Measurements from ENCODE around the gene IQCH. TPM values are rescaled to one million over a fixed set of nuclear protein-coding genes. Genes with fewer than 3 reads are reported as not detected.

Gene IQCH
- total and polyA plus RNA-seq, 2 experiments from 2014 or later: 2.1 to 4.1 TPM

DNA sequence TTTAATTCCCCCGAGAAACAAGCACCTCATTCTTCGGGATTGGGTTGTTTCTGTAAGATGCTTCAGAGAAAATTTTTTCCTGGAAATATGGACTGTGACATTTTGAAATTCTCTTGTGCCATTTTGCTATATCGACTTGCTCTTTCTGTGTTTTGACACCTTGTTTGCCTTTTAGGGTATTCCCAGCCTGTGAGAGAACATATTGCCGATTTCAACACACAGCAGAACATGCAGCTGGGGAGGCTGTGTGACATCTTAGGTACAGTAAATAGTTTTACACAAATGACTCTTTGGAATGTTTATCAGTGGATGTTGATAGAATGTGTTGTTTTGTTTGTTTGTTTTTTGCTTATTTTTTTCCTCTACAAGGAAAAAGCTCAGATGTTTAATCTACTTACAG lies 130.2 kb downstream of the IQCH start:
- WGBS, 2 experiments (ENCODE audit: low coverage in 1 of 2, low lambda C conversion rate in 2 of 2, missing lambda C conversion rate in 2 of 2): 81 to 88% methylated on average over 4 of the region's 4 CpGs
- no peak overlapping the region for H3K9ac ChIP-seq
- no peaks in the 10 kb centered on the region for H3F3A ChIP-seq (ENCODE audit: insufficient read depth)
- H4K20me1 ChIP-seq (ENCODE audit: insufficient read depth): no peaks in the 10 kb centered on the region
- no peak overlapping the region for H3K4me3 ChIP-seq
- H3K9me2 ChIP-seq (ENCODE audit: insufficient read depth): no peaks in the 10 kb centered on the region
- DNase-seq: no peak
- H3K79me2 ChIP-seq (ENCODE audit: insufficient read depth): no peaks in the 10 kb centered on the region
- in situ Hi-C loops (cut with MboI): no loop called here
- H2AFZ ChIP-seq: no peak overlapping the region
- no peaks in the 10 kb centered on the region for H3K9me3 ChIP-seq (ENCODE audit: low read depth)
- H3K4me1 ChIP-seq (ENCODE audit: insufficient read depth): no peaks in the 10 kb centered on the region
- H3K36me3 ChIP-seq (ENCODE audit: low read depth): no peaks in the 10 kb centered on the region
- no peak for TF ChIP-seq EZH2phosphoT487 (IDR thresholded peaks at IDR 0.05; ENCODE audit: insufficient read depth, low read depth)
- TF ChIP-seq EZH2 (IDR thresholded peaks at IDR 0.05; ENCODE audit: insufficient read depth, poor library complexity, severe bottlenecking): no peak
- no peak overlapping the region for H3K4me2 ChIP-seq (ENCODE audit: unreplicated experiment)
- no peaks in the 10 kb centered on the region for H3K27me3 ChIP-seq (replicated peaks; ENCODE audit: insufficient read depth)
- H3K27ac ChIP-seq: no peak overlapping the region

DNA sequence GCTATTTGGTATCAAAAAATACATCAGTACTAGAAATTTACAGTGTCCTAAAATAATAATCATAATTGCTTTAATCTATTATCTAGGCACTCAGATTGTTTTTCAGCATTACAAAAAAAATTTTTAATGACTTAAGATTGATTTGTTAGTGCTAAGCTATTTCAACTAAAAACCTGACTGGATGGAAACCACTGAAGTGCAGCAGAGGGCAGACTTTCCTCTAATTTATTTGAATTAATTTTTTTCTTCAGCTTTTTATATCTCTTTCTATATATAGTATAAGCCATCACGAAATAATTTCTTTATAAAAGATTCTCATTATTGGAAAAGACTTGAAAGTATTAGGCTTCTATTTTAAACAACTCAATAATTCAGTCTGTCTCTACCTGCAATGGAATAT lies 131.4 kb downstream of the IQCH start:
- no peak overlapping the region for H3K4me2 ChIP-seq (ENCODE audit: unreplicated experiment)
- DNase-seq: peak; percentile 2
- H3K79me2 ChIP-seq (ENCODE audit: insufficient read depth): no peaks in the 10 kb centered on the region
- no peaks in the 10 kb centered on the region for H3K9me3 ChIP-seq (ENCODE audit: low read depth)
- no peak overlapping the region for H3K4me3 ChIP-seq
- no peaks in the 10 kb centered on the region for H4K20me1 ChIP-seq (ENCODE audit: insufficient read depth)
- H3K36me3 ChIP-seq (ENCODE audit: low read depth): no peaks in the 10 kb centered on the region
- TF ChIP-seq EZH2 (IDR thresholded peaks at IDR 0.05; ENCODE audit: insufficient read depth, poor library complexity, severe bottlenecking): no peak
- no peak for TF ChIP-seq EZH2phosphoT487 (IDR thresholded peaks at IDR 0.05; ENCODE audit: insufficient read depth, low read depth)
- H2AFZ ChIP-seq: no peak overlapping the region
- H3K27ac ChIP-seq: no peak overlapping the region
- in situ Hi-C loops (cut with MboI): no loop called here
- H3K9me2 ChIP-seq (ENCODE audit: insufficient read depth): no peaks in the 10 kb centered on the region
- WGBS, 2 experiments (ENCODE audit: low coverage in 1 of 2, low lambda C conversion rate in 2 of 2, missing lambda C conversion rate in 2 of 2): 11 to 14% methylated on average over 1 of the region's 1 CpG
- H3K9ac ChIP-seq: no peak overlapping the region
- no peaks in the 10 kb centered on the region for H3F3A ChIP-seq (ENCODE audit: insufficient read depth)
- H3K4me1 ChIP-seq (ENCODE audit: insufficient read depth): no peaks in the 10 kb centered on the region
- no peaks in the 10 kb centered on the region for H3K27me3 ChIP-seq (replicated peaks; ENCODE audit: insufficient read depth)

DNA sequence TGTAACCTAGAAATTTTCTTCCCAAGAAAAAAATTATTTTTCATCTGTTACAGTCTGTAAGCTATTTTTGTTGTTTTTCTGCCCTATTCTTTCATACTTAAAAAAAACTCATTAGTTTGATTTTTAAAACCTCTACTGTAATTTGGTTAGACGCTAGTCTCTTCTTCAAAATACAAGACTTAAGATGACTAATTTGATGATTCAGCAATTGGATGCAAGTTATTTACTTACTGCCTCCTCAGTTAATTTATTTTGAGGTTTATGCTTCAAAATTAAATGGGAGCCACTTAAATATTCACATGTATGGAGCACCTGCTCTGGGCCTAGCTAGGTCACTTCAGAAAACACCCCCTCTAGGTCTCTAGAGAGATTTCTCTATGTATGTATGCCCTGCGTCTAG lies 132.4 kb downstream of the IQCH start:
- H3K27me3 ChIP-seq (replicated peaks; ENCODE audit: insufficient read depth): no peaks in the 10 kb centered on the region
- no peaks in the 10 kb centered on the region for H4K20me1 ChIP-seq (ENCODE audit: insufficient read depth)
- peak; percentile 12 for DNase-seq
- WGBS, 2 experiments (ENCODE audit: low coverage in 1 of 2, low lambda C conversion rate in 2 of 2, missing lambda C conversion rate in 2 of 2): 96 to 98% methylated on average over 2 of the region's 2 CpGs
- no peaks in the 10 kb centered on the region for H3F3A ChIP-seq (ENCODE audit: insufficient read depth)
- no peaks in the 10 kb centered on the region for H3K9me2 ChIP-seq (ENCODE audit: insufficient read depth)
- in situ Hi-C loops (cut with MboI): no loop called here
- TF ChIP-seq EZH2phosphoT487 (IDR thresholded peaks at IDR 0.05; ENCODE audit: insufficient read depth, low read depth): no peak
- TF ChIP-seq EZH2 (IDR thresholded peaks at IDR 0.05; ENCODE audit: insufficient read depth, poor library complexity, severe bottlenecking): no peak
- H3K27ac ChIP-seq: no peak overlapping the region
- no peak overlapping the region for H3K9ac ChIP-seq
- H3K4me2 ChIP-seq (ENCODE audit: unreplicated experiment): no peak overlapping the region
- H3K9me3 ChIP-seq (ENCODE audit: low read depth): no peaks in the 10 kb centered on the region
- H3K79me2 ChIP-seq (ENCODE audit: insufficient read depth): no peaks in the 10 kb centered on the region
- no peaks in the 10 kb centered on the region for H3K36me3 ChIP-seq (ENCODE audit: low read depth)
- no peak overlapping the region for H2AFZ ChIP-seq
- no peak overlapping the region for H3K4me3 ChIP-seq
- H3K4me1 ChIP-seq (ENCODE audit: insufficient read depth): no peaks in the 10 kb centered on the region

DNA sequence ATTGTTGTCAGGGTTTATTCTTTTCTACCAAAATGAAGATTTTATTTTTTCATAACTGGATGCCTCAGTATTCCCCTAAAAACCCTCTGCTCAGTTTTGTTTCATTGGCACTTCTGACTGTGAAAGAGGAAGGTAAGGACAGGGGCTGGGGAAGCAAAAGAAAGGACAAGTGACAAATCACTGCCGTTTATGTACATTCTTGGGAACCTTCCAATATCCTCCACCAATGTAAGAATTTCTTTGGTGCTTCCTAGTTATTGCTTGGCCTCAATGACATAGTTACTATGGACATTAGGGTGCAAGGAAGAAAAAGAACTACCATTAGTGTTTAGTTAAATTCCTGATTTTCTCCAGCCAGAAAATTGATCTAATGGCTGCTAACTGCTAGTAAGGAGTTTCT lies 135.4 kb downstream of the IQCH start:
- WGBS, 2 experiments (ENCODE audit: low coverage in 1 of 2, low lambda C conversion rate in 2 of 2, missing lambda C conversion rate in 2 of 2): 82 to 94% methylated on average over 1 of the region's 1 CpG
- H3K79me2 ChIP-seq (ENCODE audit: insufficient read depth): no peaks in the 10 kb centered on the region
- no peaks in the 10 kb centered on the region for H4K20me1 ChIP-seq (ENCODE audit: insufficient read depth)
- H3K27ac ChIP-seq: no peak overlapping the region
- no peaks in the 10 kb centered on the region for H3K9me2 ChIP-seq (ENCODE audit: insufficient read depth)
- in situ Hi-C loops (cut with MboI): no loop called here
- no peak overlapping the region for H3K4me2 ChIP-seq (ENCODE audit: unreplicated experiment)
- TF ChIP-seq EZH2phosphoT487 (IDR thresholded peaks at IDR 0.05; ENCODE audit: insufficient read depth, low read depth): no peak
- TF ChIP-seq EZH2 (IDR thresholded peaks at IDR 0.05; ENCODE audit: insufficient read depth, poor library complexity, severe bottlenecking): no peak
- no peaks in the 10 kb centered on the region for H3F3A ChIP-seq (ENCODE audit: insufficient read depth)
- H3K4me3 ChIP-seq: no peak overlapping the region
- H2AFZ ChIP-seq: no peak overlapping the region
- no peaks in the 10 kb centered on the region for H3K27me3 ChIP-seq (replicated peaks; ENCODE audit: insufficient read depth)
- H3K9me3 ChIP-seq (ENCODE audit: low read depth): no peaks in the 10 kb centered on the region
- H3K4me1 ChIP-seq (ENCODE audit: insufficient read depth): no peaks in the 10 kb centered on the region
- H3K36me3 ChIP-seq (ENCODE audit: low read depth): no peaks in the 10 kb centered on the region
- H3K9ac ChIP-seq: no peak overlapping the region
- DNase-seq: no peak
